ENCODE data around the gene ATP10A. TPM values are rescaled to one million over a fixed set of nuclear protein-coding genes. Genes with fewer than 3 reads are reported as not detected.

The ATP10A gene
- total and polyA plus RNA-seq, 2 of the 8 experiments (the other 6 are each of a cell fraction or from before 2014, with no cell fraction given) = 2.0 to 2.8 TPM

GRCh38 chr15:25661898-25662297 lies 201.2 kb downstream of the ATP10A start (continued):
- TF ChIP-seq SAP30 (IDR thresholded peaks at IDR 0.05; ENCODE audit: insufficient read depth, insufficient replicate concordance, low read length) = no peak
- TF ChIP-seq BCL11A (IDR thresholded peaks at IDR 0.05; ENCODE audit: low read depth in 2 of 2, low read length in 2 of 2) = no peak

Measured in H1 (cell line).